Thyroid gland (tissue), 4 donors: ENCODE results near the gene SEMA4D. TPM values are rescaled to one million over a fixed set of nuclear protein-coding genes. Genes with fewer than 3 reads are reported as not detected.

ENCODE experiments used
- DNase-seq, 2 donors: peaks; one replicate each; pipeline ENCODE4 v3.0.0-alpha.2; 2019
- H3K27ac ChIP-seq, 3 donors: fragments of 200-600 bp; sonication (generic); 1 replicate in 2 of 3; 2 replicates in 1 of 3; pipeline ENCODE4 v1.5.1; 2016 to 2019; ENCODE audit warnings: mild to moderate bottlenecking in 1 of 3, moderate library complexity in 1 of 3
- H3K27me3 ChIP-seq: fragments of 200-600 bp; sonication (generic); one replicate; pipeline ENCODE4 v1.5.1; 2019
- H3K36me3 ChIP-seq, 2 donors: fragments of 200-600 bp; sonication (generic); one replicate each; pipeline ENCODE4 v1.5.1; 2016 to 2019
- H3K4me1 ChIP-seq, 2 donors: fragments of 200-600 bp; sonication (generic); one replicate each; pipeline ENCODE4 v1.5.1; 2017 to 2019
- H3K4me3 ChIP-seq, 3 donors: fragments of 200-600 bp; sonication (generic); replicated peaks in 1 of 3; 1 replicate in 2 of 3; 2 replicates in 1 of 3; pipeline ENCODE4 v1.5.1; 2016; ENCODE audit warnings: mild to moderate bottlenecking in 1 of 3
- H3K9me3 ChIP-seq: fragments of 200-600 bp; sonication (generic); one replicate; pipeline ENCODE4 v1.5.1; 2017
- CTCF ChIP-seq, 6 experiments: fragments of 200-600 bp in 3 of 6; fragments of 450-650 bp in 3 of 6; sonication (generic) in 3 of 6; IDR thresholded peaks; one replicate each; pipeline ENCODE4 v1.5.1; 2016 to 2019; ENCODE audit warnings: antibody characterized with exemption in 6 of 6, mild to moderate bottlenecking in 2 of 6, inconsistent platforms in 1 of 6, moderate library complexity in 1 of 6
- POLR2A ChIP-seq, 2 donors: fragments of 450-650 bp; IDR thresholded peaks; one replicate each; pipeline ENCODE4 v1.6.1; 2017; ENCODE audit warnings: antibody characterized with exemption in 2 of 2, mild to moderate bottlenecking in 2 of 2, moderate library complexity in 1 of 2
- WGBS, 2 donors: methylation state at CpG; one replicate each; pipeline ENCODE4 v1.1.5; 2017; 5-methylcytosine and 5-hydroxymethylcytosine counted together
- intact Hi-C: fragments of 100-400 bp; cut with DNase I; formaldehyde crosslinking; loops from one replicate; pipeline ENCODE4 v1.15.1; 2023
- total RNA-seq, 4 donors: library from RNA; depleted of rRNA; stranded (reverse); fragments of >200 nt; gene quantifications; one replicate each; pipeline ENCODE4 v1.2.3, GENCODE V29; 2016

Gene SEMA4D
- total RNA-seq, 4 donors from 2014 or later: 19.9 to 29.6 (median 28.9) TPM

GRCh38 chr9:89513837-89514236 lies 15.9 kb upstream of the SEMA4D start:
- Histone ChIP-seq H3K9me3 (no peaks in the 10 kb centered on the region), H3K4me1 (no peaks in the 10 kb centered on the region), H3K4me3 (no peak overlapping the region), H3K27ac (no peak overlapping the region), H3K36me3 (no peaks in the 10 kb centered on the region), H3K27me3 (no peaks in the 10 kb centered on the region)
- intact Hi-C loops: no loop called here
- no peak for DNase-seq
- WGBS, 2 donors: 94 to 95% methylated on average over 3 of the region's 3 CpGs
- TF ChIP-seq POLR2A (IDR thresholded peaks at IDR 0.05) (no peak), CTCF (IDR thresholded peaks at IDR 0.05) (no peak)

- no peak overlapping the region for H3K4me3 ChIP-seq
- H3K27me3 ChIP-seq: no peaks in the 10 kb centered on the region
- H3K4me1 ChIP-seq: peaks cover 3 to 6% of the 10 kb centered on the region in 2 donors
- no peak for DNase-seq
- no peak for TF ChIP-seq POLR2A (IDR thresholded peaks at IDR 0.05)
- H3K9me3 ChIP-seq: no peaks in the 10 kb centered on the region
- intact Hi-C loops: no loop called here
- H3K36me3 ChIP-seq: no peaks in the 10 kb centered on the region
- WGBS, 2 donors: 94 to 98% methylated on average over 7 of the region's 7 CpGs
- no peak overlapping the region for H3K27ac ChIP-seq
These were observed 14.5 kb upstream of the SEMA4D start for GRCh38 chr9:89512382-89512781.

GRCh38 chr9:89508951-89509615 lies 11.2 kb upstream of the SEMA4D start:
- Histone ChIP-seq H3K27ac (no peak overlapping the region), H3K4me3 (no peak overlapping the region), H3K9me3 (no peaks in the 10 kb centered on the region), H3K4me1 (peaks cover 17 to 26% of the 10 kb centered on the region in 2 donors), H3K27me3 (no peaks in the 10 kb centered on the region), H3K36me3 (no peaks in the 10 kb centered on the region)
- intact Hi-C loops: no loop called here
- DNase-seq: no peak
- 87 to 92% methylated on average over 7 of the region's 7 CpGs for WGBS, 2 donors
- TF ChIP-seq CTCF (IDR thresholded peaks at IDR 0.05) (no peak), POLR2A (IDR thresholded peaks at IDR 0.05) (no peak)

- TF ChIP-seq POLR2A (IDR thresholded peaks at IDR 0.05) (peak in 1 of 2 donors; percentile 12), CTCF (IDR thresholded peaks at IDR 0.05) (no peak)
- Histone ChIP-seq H3K4me3 (no peak overlapping the region), H3K27me3 (no peaks in the 10 kb centered on the region), H3K27ac (peak overlapping the region; percentile 79 to 88 (median 84)), H3K9me3 (no peaks in the 10 kb centered on the region), H3K4me1 (peaks cover 17 to 33% of the 10 kb centered on the region in 2 donors), H3K36me3 (no peaks in the 10 kb centered on the region)
- intact Hi-C loops: no loop called here
- DNase-seq: peak; percentile 90 to 92
- 12 to 21% methylated on average over 6 of the region's 6 CpGs for WGBS, 2 donors
These were observed 8.0 kb upstream of the SEMA4D start for GRCh38 chr9:89505911-89506310.

- Histone ChIP-seq H3K9me3 (no peaks in the 10 kb centered on the region), H3K4me3 (no peak overlapping the region), H3K27ac (peak overlapping the region; percentile 79 to 88 (median 84)), H3K4me1 (peaks cover 17 to 33% of the 10 kb centered on the region in 2 donors), H3K27me3 (no peaks in the 10 kb centered on the region), H3K36me3 (no peaks in the 10 kb centered on the region)
- no peak for DNase-seq
- intact Hi-C loops: no loop called here
- no peak for TF ChIP-seq CTCF (IDR thresholded peaks at IDR 0.05)
- no peak for TF ChIP-seq POLR2A (IDR thresholded peaks at IDR 0.05)
These were observed 7.1 kb upstream of the SEMA4D start for GRCh38 chr9:89505048-89505447.
